Heart left ventricle (tissue), 16 donors: Measurements from ENCODE around the gene TAS2R38. TPM values are rescaled to one million over a fixed set of nuclear protein-coding genes. Genes with fewer than 3 reads are reported as not detected.

Experiments used
- ATAC-seq, 4 donors: fragments of 200-7000 bp; cut with Tn5 transposase; one replicate each; pipeline ENCODE4 v1.9.1; 2020 to 2022; ENCODE audit warnings: moderate library complexity in 4 of 4, mild to moderate bottlenecking in 3 of 4, moderate number of reproducible peaks in 1 of 4
- DNase-seq, 5 donors: peaks; one replicate each; pipeline ENCODE4 v3.0.0-alpha.2; 2020
- H3K27ac ChIP-seq, 12 donors: fragments of 200-600 bp; sonication (generic) in 4 of 12; one replicate each; pipeline versions ENCODE4 v1.5.0 to v1.8.0; 2016 to 2022; ENCODE audit warnings: mild to moderate bottlenecking in 2 of 12
- H3K27me3 ChIP-seq, 9 donors: fragments of 200-600 bp; sonication (generic) in 2 of 9; one replicate each; pipeline versions ENCODE4 v1.5.1 to v1.8.0; 2016 to 2022; ENCODE audit warnings: mild to moderate bottlenecking in 3 of 9
- H3K36me3 ChIP-seq, 9 donors: fragments of 200-600 bp; sonication (generic) in 2 of 9; one replicate each; pipeline versions ENCODE4 v1.5.0 to v1.8.0; 2018 to 2022; ENCODE audit warnings: mild to moderate bottlenecking in 2 of 9
- H3K4me1 ChIP-seq, 12 donors: fragments of 200-600 bp; sonication (generic) in 4 of 12; one replicate each; pipeline versions ENCODE4 v1.5.0 to v1.8.0; 2016 to 2022; ENCODE audit warnings: mild to moderate bottlenecking in 3 of 12
- H3K4me3 ChIP-seq, 12 donors: fragments of 200-600 bp; sonication (generic) in 4 of 12; one replicate each; pipeline versions ENCODE4 v1.5.0 to v1.8.0; 2017 to 2022; ENCODE audit warnings: mild to moderate bottlenecking in 9 of 12, moderate library complexity in 4 of 12
- H3K9me3 ChIP-seq, 12 donors: fragments of 200-600 bp; sonication (generic) in 4 of 12; one replicate each; pipeline versions ENCODE4 v1.5.0 to v1.8.0; 2016 to 2022; ENCODE audit warnings: mild to moderate bottlenecking in 1 of 12
- CTCF ChIP-seq, 12 donors: fragments of 200-600 bp; sonication (generic) in 4 of 12; IDR thresholded peaks; one replicate each; pipeline versions ENCODE4 v1.5.0 to v1.8.0; 2018 to 2022; ENCODE audit warnings: antibody characterized with exemption in 12 of 12, mild to moderate bottlenecking in 5 of 12
- POLR2A ChIP-seq, 2 donors: fragments of 450-650 bp; IDR thresholded peaks; one replicate each; pipeline ENCODE4 v1.6.1; 2017; ENCODE audit warnings: antibody characterized with exemption in 2 of 2, mild to moderate bottlenecking in 2 of 2, moderate library complexity in 2 of 2
- WGBS, 4 donors: extraction: QIAGEN DNeasy Blood & Tissue Kit in 2 of 4; methylation state at CpG; one replicate each; pipeline versions ENCODE4 v1.1.5 to v1.1.7; 2013 to 2018; 5-methylcytosine and 5-hydroxymethylcytosine counted together
- intact Hi-C, 10 donors: fragments of 100-400 bp; cut with DNase I; formaldehyde crosslinking; loops; one replicate each; pipeline versions ENCODE4 v1.11.1 to v1.14.2; 2022
- polyA plus RNA-seq, 2 donors: library from polyadenylated mRNA; stranded (reverse); fragments of 200-250 nt; gene quantifications; one replicate each; pipeline ENCODE4 v1.2.3, GENCODE V29; 2013
- total RNA-seq, 9 donors: library from RNA; depleted of rRNA in 2 of 9; stranded (reverse); fragments of >200 nt in 2 of 9; fragmentation: NEBNext Ultra II Directional in 3 of 9; extraction: Animal tissue kit (Norgen Biotek cat#: 25700) in 3 of 9; gene quantifications; one replicate each; pipeline versions ENCODE4 v1.1.0 to v1.2.4, GENCODE V29; 2016 to 2023
- donor health status: ischemic (EF 13 %, LVEDD 7.1; RV severe dilation, severe dysfunction).
- donor health status: healthy with polysubstance abuse.
- donor health status: DM: no; HTN: yes; CAD: no.
- donor health status: DM: no; HTN: no; CAD: no.
- donor health status: ischemic (EF 25% LVEDD 6.9; RV normal size, moderate dysfunction).
- donor health status: ischemic (EF 25% LVEDD 5.7; RV mildly dilated, moderate dysfunction).
- donor health status: healthy.
- donor health status: DM: yes; HTN: yes; CAD: no.
- donor health status: ischemic (EF 35%, LVEDD 5.7; RV mildly dilated, moderate dysfunction).
- donor health status: nonischemic (EF 11% LVEDD 7.7; RV severe dilation, severe dysfunction).
- donor health status: DM: yes; HTN: yes; CAD: no.
- donor health status: PGD.
- donor health status: ischemic (EF 29% LVEDD 5.4; RV normal size, mild dysfunction).
- donor health status: nonischemic (EF 23%, LVEDD 6.1; RV moderate dilation, normal function).

TAS2R38 gene
- total and polyA plus RNA-seq, 11 donors, result not detected

GRCh38 chr7:141960687-141961422 is 12.7 kb downstream of the TAS2R38 start:
- no peak overlapping the region for H3K4me3 ChIP-seq
- ATAC-seq (peak in 3 of 4 donors; percentile 26 to 28 (median 27)), DNase-seq (no peak)
- peak overlapping the region in 2 of 12 donors; percentile 29 to 54 for H3K27ac ChIP-seq
- peaks cover 0 to 21% (median 0%) of the 10 kb centered on the region in 12 donors for H3K4me1 ChIP-seq
- no peaks in the 10 kb centered on the region for H3K27me3 ChIP-seq
- intact Hi-C loops, result no loop called here
- TF ChIP-seq POLR2A (IDR thresholded peaks at IDR 0.05) (no peak), CTCF (IDR thresholded peaks at IDR 0.05) (no peak)
- WGBS, 4 donors, result 76 to 87% (median 86%) methylated on average over 3 of the region's 3 CpGs
- H3K36me3 ChIP-seq, result no peaks in the 10 kb centered on the region
- peaks cover 0 to 9% (median 0%) of the 10 kb centered on the region in 12 donors for H3K9me3 ChIP-seq

- no peak for TF ChIP-seq CTCF (IDR thresholded peaks at IDR 0.05)
- TF ChIP-seq POLR2A (IDR thresholded peaks at IDR 0.05), result no peak
- no peaks in the 10 kb centered on the region for H3K27me3 ChIP-seq
- peaks cover 0 to 13% (median 0%) of the 10 kb centered on the region in 12 donors for H3K4me1 ChIP-seq
- ATAC-seq, result peak in 3 of 4 donors; percentile 26 to 62 (median 55)
- no peak overlapping the region for H3K27ac ChIP-seq
- DNase-seq, result no peak
- H3K9me3 ChIP-seq, result no peaks in the 10 kb centered on the region
- 51 to 60% (median 55%) methylated on average over 3 of the region's 3 CpGs for WGBS, 4 donors
- H3K36me3 ChIP-seq, result no peaks in the 10 kb centered on the region
- H3K4me3 ChIP-seq, result no peak overlapping the region
- intact Hi-C loops, result no loop called here
Measured at GRCh38 chr7:141956084-141956483, 17.5 kb downstream of the TAS2R38 start.

- intact Hi-C loops, result no loop called here
- H3K4me3 ChIP-seq, result no peak overlapping the region
- H3K4me1 ChIP-seq, result peaks cover 0 to 3% (median 0%) of the 10 kb centered on the region in 12 donors
- H3K36me3 ChIP-seq, result no peaks in the 10 kb centered on the region
- 53 to 81% (median 67%) methylated on average over 1 of the region's 1 CpG for WGBS, 4 donors
- no peak for TF ChIP-seq POLR2A (IDR thresholded peaks at IDR 0.05)
- no peak for TF ChIP-seq CTCF (IDR thresholded peaks at IDR 0.05)
- H3K27me3 ChIP-seq, result no peaks in the 10 kb centered on the region
- DNase-seq (no peak), ATAC-seq (no peak)
- no peaks in the 10 kb centered on the region for H3K9me3 ChIP-seq
- H3K27ac ChIP-seq, result no peak overlapping the region
Measured at GRCh38 chr7:141954334-141954733, 19.2 kb downstream of the TAS2R38 start.

GRCh38 chr7:141952461-141952860 is 21.1 kb downstream of the TAS2R38 start:
- ATAC-seq (no peak), DNase-seq (no peak)
- intact Hi-C loops, result no loop called here
- H3K4me1 ChIP-seq, result peaks cover 0 to 3% (median 0%) of the 10 kb centered on the region in 12 donors
- TF ChIP-seq POLR2A (IDR thresholded peaks at IDR 0.05) (no peak), CTCF (IDR thresholded peaks at IDR 0.05) (no peak)
- no peaks in the 10 kb centered on the region for H3K9me3 ChIP-seq
- no peaks in the 10 kb centered on the region for H3K27me3 ChIP-seq
- no peak overlapping the region for H3K4me3 ChIP-seq
- H3K36me3 ChIP-seq, result no peaks in the 10 kb centered on the region
- H3K27ac ChIP-seq, result no peak overlapping the region
- 74 to 89% (median 87%) methylated on average over 1 of the region's 1 CpG for WGBS, 4 donors
